ENCODE measurements around the gene ATAT1. TPM values are rescaled to one million over a fixed set of nuclear protein-coding genes. Genes with fewer than 3 reads are reported as not detected.

ATAT1 gene
- total and polyA plus RNA-seq, 9 of the 15 experiments (the other 6 are each of a cell fraction or from before 2014, with no cell fraction given), result 0.65 to 5.8 (median 1.6) TPM

DNA sequence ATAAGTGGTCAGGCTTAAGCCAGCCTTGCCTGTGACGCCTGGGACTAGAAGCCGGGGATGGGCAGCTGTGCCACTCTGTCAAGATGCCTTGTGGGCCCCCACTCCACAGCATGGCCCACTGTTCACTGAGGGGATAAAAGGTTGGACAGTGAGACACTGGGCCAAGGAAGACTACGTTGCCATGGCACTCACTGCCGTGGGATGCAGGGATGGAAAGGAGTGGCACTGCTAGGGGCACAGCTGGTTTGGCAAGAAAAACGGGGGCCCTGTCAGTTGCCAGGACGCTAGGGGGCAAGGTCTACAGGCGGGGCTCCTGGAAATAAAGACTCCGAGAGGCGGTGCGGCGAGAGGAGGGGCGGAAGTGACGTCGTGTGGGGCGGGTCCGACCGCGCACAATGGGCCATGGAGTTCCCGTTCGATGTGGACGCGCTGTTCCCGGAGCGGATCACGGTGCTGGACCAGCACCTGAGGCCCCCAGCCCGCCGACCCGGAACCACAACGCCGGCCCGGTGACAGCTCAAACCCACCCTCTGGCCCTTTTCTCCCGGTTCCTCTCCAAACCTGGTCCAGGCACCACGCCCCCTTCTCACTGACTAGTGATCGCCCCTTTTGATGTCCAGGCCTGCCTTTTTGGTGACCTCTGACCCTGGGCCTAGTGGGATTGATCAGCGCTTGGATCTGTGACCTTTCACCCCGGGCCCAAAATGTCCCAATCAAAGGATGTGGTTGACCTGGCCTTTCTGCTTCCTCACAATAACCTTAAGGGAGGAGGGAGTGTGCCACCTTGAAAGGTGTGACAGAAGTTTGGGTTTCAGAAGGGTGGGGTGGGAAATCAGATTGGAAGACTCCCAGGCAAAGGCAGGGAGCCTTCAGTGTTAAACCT is at the start of gene ATAT1 (continued):
- TF ChIP-seq, protein P1, sequence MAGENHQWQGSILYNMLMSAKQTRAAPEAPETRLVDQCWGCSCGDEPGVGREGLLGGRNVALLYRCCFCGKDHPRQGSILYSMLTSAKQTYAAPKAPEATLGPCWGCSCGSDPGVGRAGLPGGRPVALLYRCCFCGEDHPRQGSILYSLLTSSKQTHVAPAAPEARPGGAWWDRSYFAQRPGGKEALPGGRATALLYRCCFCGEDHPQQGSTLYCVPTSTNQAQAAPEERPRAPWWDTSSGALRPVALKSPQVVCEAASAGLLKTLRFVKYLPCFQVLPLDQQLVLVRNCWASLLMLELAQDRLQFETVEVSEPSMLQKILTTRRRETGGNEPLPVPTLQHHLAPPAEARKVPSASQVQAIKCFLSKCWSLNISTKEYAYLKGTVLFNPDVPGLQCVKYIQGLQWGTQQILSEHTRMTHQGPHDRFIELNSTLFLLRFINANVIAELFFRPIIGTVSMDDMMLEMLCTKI (IDR thresholded peaks at IDR 0.05; ENCODE audit: partially characterized antibody), result no peak
- TF ChIP-seq CBFB (CRISPR knock-in tag; IDR thresholded peaks at IDR 0.05) (no peak), EP300 (IDR thresholded peaks at IDR 0.05; ENCODE audit: low read length) (no peak), CBX3 (IDR thresholded peaks at IDR 0.05; ENCODE audit: borderline replicate concordance in 1 of 2, low read length in 2 of 2) (no peak), ZNF644 (tag; IDR thresholded peaks at IDR 0.05; ENCODE audit: low read depth) (no peak), ZNF384 (IDR thresholded peaks at IDR 0.05; ENCODE audit: low read depth, low read length) (no peak), HDAC8 (tag; IDR thresholded peaks at IDR 0.05) (no peak), SRF (CRISPR knock-in tag; IDR thresholded peaks at IDR 0.05) (peak in 1 of 2 experiments; percentile 9; a peak in 1 of 4 replicates)
- TF ChIP-seq, protein P2, sequence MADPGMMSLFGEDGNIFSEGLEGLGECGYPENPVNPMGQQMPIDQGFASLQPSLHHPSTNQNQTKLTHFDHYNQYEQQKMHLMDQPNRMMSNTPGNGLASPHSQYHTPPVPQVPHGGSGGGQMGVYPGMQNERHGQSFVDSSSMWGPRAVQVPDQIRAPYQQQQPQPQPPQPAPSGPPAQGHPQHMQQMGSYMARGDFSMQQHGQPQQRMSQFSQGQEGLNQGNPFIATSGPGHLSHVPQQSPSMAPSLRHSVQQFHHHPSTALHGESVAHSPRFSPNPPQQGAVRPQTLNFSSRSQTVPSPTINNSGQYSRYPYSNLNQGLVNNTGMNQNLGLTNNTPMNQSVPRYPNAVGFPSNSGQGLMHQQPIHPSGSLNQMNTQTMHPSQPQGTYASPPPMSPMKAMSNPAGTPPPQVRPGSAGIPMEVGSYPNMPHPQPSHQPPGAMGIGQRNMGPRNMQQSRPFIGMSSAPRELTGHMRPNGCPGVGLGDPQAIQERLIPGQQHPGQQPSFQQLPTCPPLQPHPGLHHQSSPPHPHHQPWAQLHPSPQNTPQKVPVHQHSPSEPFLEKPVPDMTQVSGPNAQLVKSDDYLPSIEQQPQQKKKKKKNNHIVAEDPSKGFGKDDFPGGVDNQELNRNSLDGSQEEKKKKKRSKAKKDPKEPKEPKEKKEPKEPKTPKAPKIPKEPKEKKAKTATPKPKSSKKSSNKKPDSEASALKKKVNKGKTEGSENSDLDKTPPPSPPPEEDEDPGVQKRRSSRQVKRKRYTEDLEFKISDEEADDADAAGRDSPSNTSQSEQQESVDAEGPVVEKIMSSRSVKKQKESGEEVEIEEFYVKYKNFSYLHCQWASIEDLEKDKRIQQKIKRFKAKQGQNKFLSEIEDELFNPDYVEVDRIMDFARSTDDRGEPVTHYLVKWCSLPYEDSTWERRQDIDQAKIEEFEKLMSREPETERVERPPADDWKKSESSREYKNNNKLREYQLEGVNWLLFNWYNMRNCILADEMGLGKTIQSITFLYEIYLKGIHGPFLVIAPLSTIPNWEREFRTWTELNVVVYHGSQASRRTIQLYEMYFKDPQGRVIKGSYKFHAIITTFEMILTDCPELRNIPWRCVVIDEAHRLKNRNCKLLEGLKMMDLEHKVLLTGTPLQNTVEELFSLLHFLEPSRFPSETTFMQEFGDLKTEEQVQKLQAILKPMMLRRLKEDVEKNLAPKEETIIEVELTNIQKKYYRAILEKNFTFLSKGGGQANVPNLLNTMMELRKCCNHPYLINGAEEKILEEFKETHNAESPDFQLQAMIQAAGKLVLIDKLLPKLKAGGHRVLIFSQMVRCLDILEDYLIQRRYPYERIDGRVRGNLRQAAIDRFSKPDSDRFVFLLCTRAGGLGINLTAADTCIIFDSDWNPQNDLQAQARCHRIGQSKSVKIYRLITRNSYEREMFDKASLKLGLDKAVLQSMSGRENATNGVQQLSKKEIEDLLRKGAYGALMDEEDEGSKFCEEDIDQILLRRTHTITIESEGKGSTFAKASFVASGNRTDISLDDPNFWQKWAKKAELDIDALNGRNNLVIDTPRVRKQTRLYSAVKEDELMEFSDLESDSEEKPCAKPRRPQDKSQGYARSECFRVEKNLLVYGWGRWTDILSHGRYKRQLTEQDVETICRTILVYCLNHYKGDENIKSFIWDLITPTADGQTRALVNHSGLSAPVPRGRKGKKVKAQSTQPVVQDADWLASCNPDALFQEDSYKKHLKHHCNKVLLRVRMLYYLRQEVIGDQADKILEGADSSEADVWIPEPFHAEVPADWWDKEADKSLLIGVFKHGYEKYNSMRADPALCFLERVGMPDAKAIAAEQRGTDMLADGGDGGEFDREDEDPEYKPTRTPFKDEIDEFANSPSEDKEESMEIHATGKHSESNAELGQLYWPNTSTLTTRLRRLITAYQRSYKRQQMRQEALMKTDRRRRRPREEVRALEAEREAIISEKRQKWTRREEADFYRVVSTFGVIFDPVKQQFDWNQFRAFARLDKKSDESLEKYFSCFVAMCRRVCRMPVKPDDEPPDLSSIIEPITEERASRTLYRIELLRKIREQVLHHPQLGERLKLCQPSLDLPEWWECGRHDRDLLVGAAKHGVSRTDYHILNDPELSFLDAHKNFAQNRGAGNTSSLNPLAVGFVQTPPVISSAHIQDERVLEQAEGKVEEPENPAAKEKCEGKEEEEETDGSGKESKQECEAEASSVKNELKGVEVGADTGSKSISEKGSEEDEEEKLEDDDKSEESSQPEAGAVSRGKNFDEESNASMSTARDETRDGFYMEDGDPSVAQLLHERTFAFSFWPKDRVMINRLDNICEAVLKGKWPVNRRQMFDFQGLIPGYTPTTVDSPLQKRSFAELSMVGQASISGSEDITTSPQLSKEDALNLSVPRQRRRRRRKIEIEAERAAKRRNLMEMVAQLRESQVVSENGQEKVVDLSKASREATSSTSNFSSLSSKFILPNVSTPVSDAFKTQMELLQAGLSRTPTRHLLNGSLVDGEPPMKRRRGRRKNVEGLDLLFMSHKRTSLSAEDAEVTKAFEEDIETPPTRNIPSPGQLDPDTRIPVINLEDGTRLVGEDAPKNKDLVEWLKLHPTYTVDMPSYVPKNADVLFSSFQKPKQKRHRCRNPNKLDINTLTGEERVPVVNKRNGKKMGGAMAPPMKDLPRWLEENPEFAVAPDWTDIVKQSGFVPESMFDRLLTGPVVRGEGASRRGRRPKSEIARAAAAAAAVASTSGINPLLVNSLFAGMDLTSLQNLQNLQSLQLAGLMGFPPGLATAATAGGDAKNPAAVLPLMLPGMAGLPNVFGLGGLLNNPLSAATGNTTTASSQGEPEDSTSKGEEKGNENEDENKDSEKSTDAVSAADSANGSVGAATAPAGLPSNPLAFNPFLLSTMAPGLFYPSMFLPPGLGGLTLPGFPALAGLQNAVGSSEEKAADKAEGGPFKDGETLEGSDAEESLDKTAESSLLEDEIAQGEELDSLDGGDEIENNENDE (IDR thresholded peaks at IDR 0.05; ENCODE audit: low read depth, low read length), result peak; percentile 24

Measured in K562 (cell line).